ENCODE data around the gene FXYD4. TPM values are rescaled to one million over a fixed set of nuclear protein-coding genes. Genes with fewer than 3 reads are reported as not detected.
A peak's percentile ranks its signal among the peaks of the same experiment; 100 is the strongest.

The FXYD4 gene
- total RNA-seq, 1 experiment from 2014 or later = not detected

GRCh38 chr10:43402176-43402575 lies 30.7 kb downstream of the FXYD4 start:
- no peak for DNase-seq
- H3K4me2 ChIP-seq (ENCODE audit: low read length) = peak overlapping the region; percentile 3
- ChIA-PET CTCF (no interaction called here), POLR2A (ENCODE audit: unreplicated experiment) (no interaction called here)
- peaks cover 32% of the 10 kb centered on the region for H3K36me3 ChIP-seq (ENCODE audit: low read depth, low read length)
- no peak for ATAC-seq
- no peak overlapping the region for H3K27ac ChIP-seq (ENCODE audit: low read length)
- no peaks in the 10 kb centered on the region for H3K9me2 ChIP-seq (replicated peaks; ENCODE audit: low read length)
- TF ChIP-seq EZH2phosphoT487 (IDR thresholded peaks at IDR 0.05; ENCODE audit: borderline replicate concordance, low read length) = no peak
- TF ChIP-seq EZH2 (IDR thresholded peaks at IDR 0.05; ENCODE audit: low read length, unreplicated experiment) = no peak
- TF ChIP-seq CTCF (conservative IDR thresholded peaks at IDR 0.05; ENCODE audit: low read depth, low read length) = no peak
- 0 out of 2 replicates have a peak overlapping the region, but pooled peaks have one; percentile 0 for H3K4me3 ChIP-seq (ENCODE audit: low read length)
- no peaks in the 10 kb centered on the region for H3K9me3 ChIP-seq (ENCODE audit: low read length)
- H3K27me3 ChIP-seq (ENCODE audit: low read length) = no peaks in the 10 kb centered on the region
- no TSS peak for BruUV-seq (replicated peaks)
- intact Hi-C loops (cut with micrococcal nuclease) = no loop called here
- H3K4me1 ChIP-seq (ENCODE audit: insufficient read depth, low read length) = peaks cover 72% of the 10 kb centered on the region
- H3K9ac ChIP-seq (ENCODE audit: low read length) = no peak overlapping the region
- no peak overlapping the region for H2AFZ ChIP-seq (ENCODE audit: low read length)
- H3F3A ChIP-seq (ENCODE audit: low read length, unreplicated experiment) = peaks cover 3% of the 10 kb centered on the region
- H4K20me1 ChIP-seq (ENCODE audit: low read length) = peaks cover 89% of the 10 kb centered on the region
- H3K79me2 ChIP-seq (ENCODE audit: low read length) = peaks cover 100% of the 10 kb centered on the region

GRCh38 chr10:43402880-43403452 lies 31.5 kb downstream of the FXYD4 start:
- H3K27ac ChIP-seq (ENCODE audit: low read length) = no peak overlapping the region
- peaks cover 84% of the 10 kb centered on the region for H4K20me1 ChIP-seq (ENCODE audit: low read length)
- peaks cover 32% of the 10 kb centered on the region for H3K36me3 ChIP-seq (ENCODE audit: low read depth, low read length)
- H3K79me2 ChIP-seq (ENCODE audit: low read length) = peaks cover 100% of the 10 kb centered on the region
- no peaks in the 10 kb centered on the region for H3K27me3 ChIP-seq (ENCODE audit: low read length)
- H3K9me2 ChIP-seq (replicated peaks; ENCODE audit: low read length) = no peaks in the 10 kb centered on the region
- ChIA-PET POLR2A (ENCODE audit: unreplicated experiment) (no interaction called here), CTCF (interaction anchor here (0.6 kb wide), 1 partner anchor 46 kb away, joined by 3 read pairs; no protein-coding TSS in a partner anchor)
- H3F3A ChIP-seq (ENCODE audit: low read length, unreplicated experiment) = peaks cover 3% of the 10 kb centered on the region
- TF ChIP-seq EZH2 (IDR thresholded peaks at IDR 0.05; ENCODE audit: low read length, unreplicated experiment) (no peak), EZH2phosphoT487 (IDR thresholded peaks at IDR 0.05; ENCODE audit: borderline replicate concordance, low read length) (no peak), CTCF (conservative IDR thresholded peaks at IDR 0.05; ENCODE audit: low read depth, low read length) (no peak)
- H3K4me2 ChIP-seq (ENCODE audit: low read length) = peak overlapping the region; percentile 99
- H3K9me3 ChIP-seq (ENCODE audit: low read length) = no peaks in the 10 kb centered on the region
- DNase-seq (no peak), ATAC-seq (no peak)
- no TSS peak for BruUV-seq (replicated peaks)
- intact Hi-C loops (cut with micrococcal nuclease) = no loop called here
- 0 out of 2 replicates have a peak overlapping the region, but pooled peaks have one; percentile 98 for H3K4me3 ChIP-seq (ENCODE audit: low read length)
- H3K9ac ChIP-seq (ENCODE audit: low read length) = no peak overlapping the region
- H3K4me1 ChIP-seq (ENCODE audit: insufficient read depth, low read length) = peaks cover 66% of the 10 kb centered on the region
- H2AFZ ChIP-seq (ENCODE audit: low read length) = no peak overlapping the region
